GM21423 (cell line): Measurements from ENCODE around the gene COA8.
"Not testable (repeated sequence)": the region's sequence is repeated elsewhere in the genome, so short reads cannot be mapped to it uniquely, and the experiment has no call there.

Source experiments
- ATAC-seq: cut with Tn5 transposase; IDR thresholded peaks from one replicate; pipeline ENCODE4 v1.9.1; 2021; ENCODE audit warnings: mild to moderate bottlenecking, moderate library complexity; ENCODE audit not compliant: unreplicated experiment

COA8 gene

DNA sequence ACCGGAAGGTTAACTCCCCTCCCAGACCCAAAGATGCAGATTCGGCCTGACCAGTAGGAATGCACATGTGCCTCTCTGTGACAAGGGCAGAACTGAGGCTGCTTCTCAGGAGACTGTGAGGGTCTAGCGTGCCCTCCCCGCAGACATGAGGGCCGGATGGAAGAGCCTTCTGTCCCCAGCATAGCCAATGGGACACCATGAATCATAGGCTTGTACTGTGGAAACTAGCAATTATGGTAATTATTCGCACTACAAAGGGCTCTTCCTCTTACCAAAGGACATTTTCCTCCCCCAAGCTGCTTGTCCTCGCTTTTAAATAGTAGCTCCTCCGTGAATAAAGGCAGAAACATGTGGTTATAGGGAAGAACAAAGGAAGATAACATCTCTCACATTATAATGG lies 6.2 kb downstream of the COA8 start:
- no peak for ATAC-seq

DNA sequence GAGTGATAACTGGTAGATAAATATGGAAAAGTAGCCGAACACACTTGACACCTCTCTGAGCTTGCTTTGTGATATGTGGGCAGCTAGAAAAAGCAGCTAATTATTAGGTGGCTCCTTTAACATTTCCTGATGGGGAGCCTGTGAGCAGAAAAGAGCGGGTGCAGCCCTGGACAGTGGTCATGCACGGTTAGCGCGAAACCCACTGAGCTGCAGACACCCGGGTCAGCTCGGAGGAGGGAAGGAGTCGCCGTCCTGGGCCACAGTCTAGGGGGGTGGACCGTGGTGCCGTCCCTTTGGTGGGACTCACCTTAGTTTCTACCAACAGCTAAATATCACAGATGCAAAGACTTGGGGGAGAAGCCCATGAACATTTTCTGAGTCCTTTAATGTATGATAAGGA lies 6.6 kb downstream of the COA8 start:
- no peak for ATAC-seq

DNA sequence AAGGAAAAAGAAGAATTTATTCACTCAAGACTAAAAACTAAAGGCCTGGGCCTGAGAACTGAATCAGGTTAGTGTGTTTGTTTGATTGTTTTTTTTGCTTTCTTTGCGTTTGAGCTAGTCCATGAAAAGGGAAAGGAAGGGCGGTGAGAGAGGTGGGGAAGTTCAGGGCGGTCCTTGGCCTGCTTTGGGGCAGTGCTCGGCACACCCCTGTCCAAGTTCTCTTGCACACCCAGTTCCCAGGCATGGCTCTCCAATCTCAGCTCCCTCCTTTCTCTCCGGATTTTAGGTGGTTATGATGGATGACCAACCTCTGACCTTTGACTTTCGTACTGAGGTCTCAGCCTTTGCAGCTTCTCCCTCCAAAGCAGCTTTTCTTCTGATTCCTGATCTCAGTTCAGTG lies 11.3 kb downstream of the COA8 start:
- no peak for ATAC-seq

DNA sequence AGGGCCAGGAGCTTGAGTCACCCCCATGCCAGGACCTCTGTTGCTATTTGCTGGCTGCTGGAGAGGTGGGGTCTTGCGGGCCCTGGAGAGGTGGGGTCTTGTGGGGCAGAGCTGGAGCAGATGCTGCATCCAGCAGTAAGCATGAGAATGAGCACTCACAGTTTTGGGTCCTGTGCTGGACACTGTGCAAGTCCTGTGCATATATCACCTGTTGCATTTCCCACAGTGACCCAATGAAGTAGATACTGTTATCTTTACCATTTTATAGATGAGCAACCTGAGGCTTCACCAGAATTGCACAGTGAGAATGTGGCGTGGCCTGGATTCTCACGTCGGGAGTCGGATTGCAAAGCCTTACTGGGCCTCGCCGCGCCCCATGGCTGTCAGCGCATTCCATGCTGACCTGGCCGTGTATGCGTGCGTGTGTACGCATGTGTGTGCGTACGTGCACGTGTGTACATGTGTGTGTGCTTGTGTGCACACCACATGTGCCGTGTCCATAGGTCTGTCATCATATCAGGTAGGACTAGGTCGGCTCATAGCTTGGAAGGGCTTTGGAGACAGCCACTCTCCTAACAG lies 12.0 kb downstream of the COA8 start:
- no peak for ATAC-seq

DNA sequence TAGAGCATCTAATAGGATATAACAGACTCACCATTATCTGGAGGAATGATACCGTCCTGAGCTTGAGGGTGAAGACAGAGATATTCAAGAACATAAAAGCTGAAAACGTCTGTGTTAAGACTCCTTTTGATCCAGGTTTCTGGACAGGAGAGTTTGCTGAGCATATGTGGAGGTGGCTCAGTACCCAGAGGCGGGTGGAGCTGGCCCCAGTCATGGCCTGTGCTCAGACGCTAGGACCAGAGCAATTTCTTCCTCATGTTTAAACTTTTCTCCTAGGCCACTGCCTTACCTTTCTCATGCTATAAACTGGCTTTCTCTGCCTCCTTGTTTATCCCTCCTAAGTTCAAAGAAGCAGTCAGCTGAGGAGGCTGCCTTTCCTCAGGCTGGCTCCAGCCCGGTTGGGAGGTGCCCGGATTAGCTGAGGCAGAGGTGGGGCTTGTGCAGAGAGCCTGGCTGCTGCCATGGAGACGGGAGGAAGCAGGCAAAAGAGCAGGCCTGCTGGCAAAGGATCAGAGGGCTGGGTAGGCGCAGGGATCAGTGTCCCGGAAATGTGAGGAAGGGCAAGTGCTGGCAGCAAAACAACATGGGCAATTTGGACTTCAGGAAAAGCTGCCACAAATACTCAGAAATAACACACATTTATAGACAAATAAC lies 13.7 kb downstream of the COA8 start:
- ATAC-seq: no peak

DNA sequence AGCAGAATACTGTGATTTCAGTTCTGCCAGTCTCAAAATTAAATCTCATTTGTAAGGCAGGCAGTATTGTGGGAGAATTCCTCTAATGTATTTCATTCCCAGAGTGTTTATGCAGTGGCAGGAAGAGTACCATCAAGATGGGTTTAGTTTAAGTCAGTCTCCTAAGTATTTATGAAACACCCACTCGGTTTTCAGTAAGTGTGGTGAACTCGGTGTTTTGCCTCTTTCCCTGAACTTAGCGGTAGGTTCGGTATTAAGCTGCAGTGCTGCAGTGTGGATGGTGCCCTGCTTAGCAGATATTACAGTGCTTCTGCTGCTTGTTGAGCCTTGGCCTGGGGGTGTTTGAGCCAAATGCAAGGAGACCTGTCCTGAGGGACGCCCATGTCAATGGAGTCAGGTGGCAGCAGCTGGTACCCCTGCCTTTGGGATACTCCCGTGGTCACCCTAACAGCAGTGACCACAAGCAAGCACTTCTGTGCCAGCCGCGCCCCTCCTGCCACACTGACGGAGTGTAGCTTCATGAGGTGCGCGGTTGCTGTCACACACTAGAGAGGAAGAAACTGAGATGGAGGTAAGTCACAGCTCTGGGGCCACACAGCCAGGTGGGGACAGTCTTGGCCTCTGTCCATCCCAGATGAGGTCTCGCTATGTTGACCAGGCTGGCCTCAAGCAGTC lies 15.8 kb downstream of the COA8 start:
- ATAC-seq: no peak

DNA sequence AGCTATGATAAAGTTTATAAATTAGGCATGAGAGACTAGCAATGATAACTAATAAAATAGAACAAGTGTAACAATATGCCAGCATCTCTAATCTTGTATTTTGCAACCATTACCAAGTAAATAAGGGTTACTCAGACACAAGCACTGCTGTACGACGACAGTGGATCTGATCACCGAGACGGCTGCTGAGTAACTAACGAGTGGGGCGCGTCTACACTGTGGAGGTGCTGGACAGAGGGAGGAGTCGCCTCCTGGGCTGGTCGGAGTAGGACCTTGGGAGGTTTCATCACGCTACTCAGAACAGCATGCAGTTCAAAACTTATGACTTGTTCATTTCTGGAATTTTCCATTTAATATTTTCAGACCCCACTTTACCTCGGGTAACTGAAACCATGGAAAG lies 18.4 kb downstream of the COA8 start:
- no peak for ATAC-seq

DNA sequence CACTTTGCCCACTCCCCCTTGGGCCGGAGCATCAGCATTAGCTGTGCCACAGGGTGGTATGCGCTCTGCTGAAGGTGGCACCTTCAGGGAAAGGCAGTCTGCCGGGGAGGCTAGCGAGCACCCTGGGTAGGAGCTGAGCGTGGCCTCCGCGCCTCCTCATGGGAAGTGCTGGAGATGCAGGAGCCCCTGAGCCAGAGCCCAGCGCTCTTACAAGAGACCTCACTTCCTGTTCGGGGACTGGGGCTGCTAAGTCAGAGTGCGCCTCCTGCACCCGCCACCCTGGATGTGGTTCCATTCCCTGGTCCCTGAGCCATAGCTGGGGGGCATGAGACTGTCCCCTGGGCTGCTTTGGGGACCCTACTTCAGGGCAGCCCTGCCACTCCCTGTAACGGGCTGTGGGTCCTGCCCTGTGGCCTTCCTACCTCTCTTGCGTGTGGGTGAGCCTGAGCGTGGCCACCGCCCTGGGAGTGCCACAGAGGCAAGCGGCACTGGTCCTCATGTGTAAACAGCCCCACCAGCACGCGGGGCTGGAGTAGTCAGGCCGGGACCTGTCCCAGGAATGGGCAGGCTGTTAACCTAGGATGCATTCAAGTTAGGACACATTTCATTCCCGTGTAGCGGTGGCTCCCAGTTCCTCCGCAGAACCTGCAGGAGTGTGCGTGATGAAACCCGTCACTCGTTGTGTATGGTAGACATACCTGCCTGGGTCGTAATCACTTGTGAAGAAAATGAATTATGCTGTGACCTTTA lies 19.4 kb downstream of the COA8 start:
- ATAC-seq: no peak

DNA sequence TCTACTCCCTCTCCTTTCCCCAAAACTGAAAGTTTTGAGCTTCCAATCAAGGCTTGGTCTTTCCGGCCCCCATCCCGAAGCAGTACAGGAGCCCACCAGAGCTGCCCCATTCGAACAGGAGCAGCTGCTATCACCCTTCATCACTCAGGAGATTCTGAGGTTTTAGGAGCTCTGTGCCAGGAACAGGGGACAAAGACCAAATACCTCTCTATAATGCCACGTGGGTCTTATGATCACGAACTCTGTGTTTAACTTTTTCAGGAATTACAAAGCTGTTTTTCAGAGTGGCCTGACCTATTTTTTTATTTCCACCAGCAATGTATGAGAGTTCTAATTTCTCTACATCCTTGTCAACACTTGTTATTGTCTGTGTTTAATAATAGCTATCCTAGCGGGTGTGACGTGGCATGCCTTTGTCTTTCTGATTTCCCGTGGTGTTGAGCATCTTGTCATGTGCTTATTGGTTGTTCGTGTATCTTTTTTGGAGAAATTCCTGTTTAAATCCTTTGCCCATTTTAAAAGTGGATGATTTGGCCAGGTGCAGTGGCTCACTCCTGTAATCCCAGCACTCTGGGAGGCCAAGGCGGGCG lies 21.7 kb downstream of the COA8 start:
- ATAC-seq: no peak

DNA sequence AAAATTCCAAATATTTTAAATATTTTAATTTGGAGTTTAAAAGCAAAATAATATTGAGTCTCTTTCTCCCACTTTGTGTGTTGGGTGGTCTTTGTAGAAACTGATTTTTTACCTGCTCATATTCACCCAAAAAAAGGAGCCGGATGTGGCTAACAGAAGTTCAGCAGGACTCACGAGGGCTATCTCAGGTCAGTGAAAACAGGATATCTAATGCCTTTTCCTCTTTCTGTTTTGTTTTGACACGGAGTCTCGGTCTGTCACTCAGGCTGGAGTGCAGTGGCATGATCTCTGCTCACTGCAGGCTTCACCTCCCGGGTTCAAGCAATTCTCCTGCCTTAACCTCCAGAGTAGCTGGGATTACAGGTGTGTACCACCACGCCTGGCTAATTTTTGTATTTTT lies 30.8 kb downstream of the COA8 start:
- peak; percentile 93 for ATAC-seq

DNA sequence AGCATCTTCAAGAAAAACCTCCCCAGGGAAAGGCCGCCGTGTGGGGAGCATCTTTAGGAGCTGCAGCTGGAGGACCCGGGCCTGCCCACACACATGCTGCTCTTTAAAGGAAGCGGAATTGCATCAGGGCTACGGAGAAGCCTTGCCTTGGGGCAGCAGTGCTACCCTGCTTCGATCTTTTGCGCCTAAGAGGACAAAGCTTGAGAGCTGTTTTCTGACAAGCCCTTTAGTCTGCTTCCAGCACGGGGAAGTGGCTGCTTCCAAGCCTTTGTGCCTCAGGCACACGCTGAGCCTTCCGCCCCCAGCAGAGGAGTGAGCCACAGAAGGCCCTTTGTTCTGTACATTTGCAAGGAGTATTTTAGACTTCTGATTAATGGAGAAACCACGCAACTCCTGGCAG lies 31.5 kb downstream of the COA8 start:
- ATAC-seq: no peak

DNA sequence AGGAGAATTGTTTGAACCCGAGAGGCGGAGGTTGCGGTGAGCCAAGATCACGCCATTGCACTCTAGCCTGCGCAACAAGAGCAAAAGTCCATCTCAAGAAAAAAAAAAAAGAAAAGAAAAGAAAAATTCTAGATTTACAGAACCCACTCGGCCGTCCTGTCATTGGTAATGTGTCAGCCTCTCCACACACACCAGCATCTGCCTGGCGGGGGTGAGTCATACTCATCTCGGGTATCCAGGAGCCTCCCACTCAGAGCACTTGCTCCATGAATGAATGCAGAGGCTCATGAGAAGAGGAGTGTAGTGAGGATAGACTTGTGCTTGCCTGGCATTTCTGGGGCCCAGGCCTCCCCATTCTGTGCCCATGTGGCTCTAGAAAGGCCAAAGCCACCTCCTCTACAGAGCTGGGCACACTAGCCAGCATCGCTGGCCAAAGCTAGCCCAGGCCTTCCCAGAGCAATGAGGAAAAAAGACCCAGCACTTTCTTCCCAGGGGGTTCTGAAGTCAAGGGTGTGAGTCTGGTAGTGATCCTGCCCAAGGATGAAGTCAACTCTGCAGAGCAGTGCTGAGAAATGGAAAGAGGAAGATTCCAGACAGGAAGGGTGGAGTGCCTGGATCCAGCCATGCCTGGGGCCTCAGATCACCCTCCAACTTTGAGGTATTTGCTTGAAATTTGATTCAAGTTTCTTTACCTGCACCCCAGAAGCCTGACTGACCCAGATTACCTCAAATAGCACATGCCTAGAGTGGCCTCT lies 35.0 kb downstream of the COA8 start:
- ATAC-seq: no peak

DNA sequence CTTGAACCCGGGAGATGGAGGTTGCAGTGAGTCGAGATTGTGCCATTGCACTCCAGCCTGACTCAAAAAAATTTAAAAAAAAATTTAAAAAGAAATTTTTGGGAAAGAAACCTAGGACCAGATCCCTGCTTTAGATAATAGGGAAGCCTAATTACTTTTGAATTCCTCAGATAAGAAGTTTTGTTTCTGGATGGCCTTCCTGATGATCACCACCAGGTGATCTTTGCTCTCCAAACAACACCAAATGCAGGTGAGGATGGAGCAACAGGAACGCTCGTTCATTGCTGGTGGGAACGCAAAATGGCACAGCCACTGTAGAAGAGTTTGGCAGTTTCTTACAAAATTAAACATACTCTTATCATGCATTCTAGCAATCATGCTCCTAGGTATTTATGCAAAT lies 37.7 kb downstream of the COA8 start:
- ATAC-seq: no peak

DNA sequence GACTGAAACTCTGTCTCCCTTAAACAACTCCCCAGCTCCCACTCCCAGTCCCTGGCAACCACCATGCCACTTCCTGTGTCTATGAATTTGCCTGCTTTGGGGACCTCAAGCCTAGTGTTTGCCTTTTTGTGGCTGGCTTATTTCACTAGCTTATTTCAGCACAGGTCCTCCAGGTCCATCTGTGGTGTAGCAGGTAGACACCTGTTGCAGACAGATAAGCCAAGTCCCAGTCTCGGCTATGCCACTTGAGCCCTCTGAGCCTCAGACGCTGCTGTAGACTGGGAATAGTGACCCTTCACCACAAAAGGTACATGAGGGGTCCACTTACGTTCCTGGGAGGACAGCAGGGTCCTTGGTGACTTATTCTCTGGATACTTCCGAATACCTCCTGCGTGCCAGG lies 41.9 kb downstream of the COA8 start:
- ATAC-seq: no peak

DNA sequence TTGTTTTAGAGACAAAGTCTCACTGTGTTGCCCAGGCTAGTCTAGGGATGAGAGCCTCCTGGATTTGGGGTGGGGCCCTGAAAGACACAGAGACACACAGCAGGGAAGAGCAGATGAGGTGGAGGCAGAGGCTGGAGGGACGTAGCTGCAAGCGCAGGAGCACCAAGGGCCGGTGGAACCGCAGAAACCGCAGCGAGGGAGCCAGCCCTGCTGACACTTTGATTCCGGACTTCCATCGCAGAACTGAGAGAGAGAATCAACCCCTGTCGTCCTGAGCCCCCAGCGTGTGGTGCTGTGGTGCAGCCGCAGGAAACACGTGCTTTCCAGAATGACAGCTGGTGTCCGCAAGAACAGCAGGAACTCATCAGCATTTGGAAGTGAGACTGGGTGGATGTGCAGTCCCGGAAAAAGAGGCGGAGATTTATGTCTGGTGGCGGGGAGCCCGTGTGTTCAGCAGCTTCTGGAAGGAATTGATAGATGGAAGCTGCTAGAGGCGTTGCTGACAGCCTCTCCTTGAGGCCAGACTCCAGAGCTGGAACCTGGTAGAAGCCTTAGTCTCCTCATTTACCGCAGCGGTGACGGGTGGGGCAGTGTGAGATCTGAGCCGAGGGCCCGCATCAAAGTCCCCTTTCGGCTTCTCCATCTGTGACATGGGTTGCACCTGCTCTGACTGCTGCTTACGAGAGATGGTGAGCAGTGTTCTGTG lies 44.4 kb downstream of the COA8 start:
- peak; percentile 72 for ATAC-seq

DNA sequence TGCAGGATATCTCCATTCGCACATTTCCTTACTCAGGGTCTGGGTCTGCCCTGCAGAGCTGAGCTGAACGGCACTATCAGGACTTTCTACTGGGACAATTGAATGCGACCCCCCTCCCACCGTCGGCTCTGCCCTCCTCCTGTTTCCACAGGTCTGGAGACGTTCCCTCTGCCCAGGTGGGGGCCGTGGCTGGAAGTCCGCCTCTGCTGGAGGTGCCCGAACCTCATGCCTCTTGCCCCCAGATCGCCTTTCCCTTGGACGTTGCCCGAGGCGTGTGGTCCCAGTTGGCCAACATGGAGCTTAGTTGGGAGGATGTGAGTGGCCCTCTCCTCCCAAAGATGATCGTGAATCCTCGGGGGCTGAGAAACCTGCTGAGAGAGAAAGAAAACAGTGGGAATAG lies 45.1 kb downstream of the COA8 start:
- ATAC-seq: no peak

DNA sequence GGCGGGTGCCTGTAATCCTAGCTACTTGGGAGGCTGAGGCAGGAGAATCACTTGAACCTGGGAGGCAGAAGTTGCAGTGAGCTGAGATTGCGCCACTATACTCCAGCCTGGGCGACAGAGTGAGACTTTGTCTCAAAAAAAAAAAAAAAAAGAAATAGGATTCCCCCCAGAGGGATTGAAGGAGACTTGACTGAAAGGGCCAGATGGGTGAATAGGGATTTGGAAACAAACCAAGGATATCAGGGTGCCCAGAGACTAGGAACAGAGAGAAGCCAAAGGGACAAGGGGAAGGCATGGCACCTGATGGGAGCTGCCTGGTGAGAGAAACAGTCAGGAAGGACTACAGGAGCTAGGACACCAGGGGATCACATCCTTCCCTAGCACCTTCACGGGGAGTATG lies 46.3 kb downstream of the COA8 start:
- ATAC-seq: not testable (repeated sequence)

DNA sequence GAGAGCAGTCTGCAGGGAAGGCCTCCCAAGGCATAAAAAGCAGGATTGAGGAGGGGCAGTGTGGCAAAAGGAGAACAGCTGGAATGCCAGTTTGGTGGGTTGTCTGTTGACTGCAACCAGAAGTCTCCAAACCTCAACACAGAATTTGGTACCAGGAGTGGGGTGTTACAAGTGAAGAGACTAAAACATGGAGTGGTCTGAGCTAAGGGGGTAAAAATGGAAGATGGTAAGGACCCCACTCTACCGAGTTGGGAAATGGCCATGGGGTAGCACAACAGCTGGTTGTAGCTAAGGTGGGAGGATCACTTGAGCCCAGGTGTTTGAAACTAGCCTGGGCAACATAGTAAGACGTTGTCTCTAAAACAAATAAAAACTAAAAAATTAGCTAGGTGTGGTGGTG lies 48.5 kb downstream of the COA8 start:
- no peak for ATAC-seq

DNA sequence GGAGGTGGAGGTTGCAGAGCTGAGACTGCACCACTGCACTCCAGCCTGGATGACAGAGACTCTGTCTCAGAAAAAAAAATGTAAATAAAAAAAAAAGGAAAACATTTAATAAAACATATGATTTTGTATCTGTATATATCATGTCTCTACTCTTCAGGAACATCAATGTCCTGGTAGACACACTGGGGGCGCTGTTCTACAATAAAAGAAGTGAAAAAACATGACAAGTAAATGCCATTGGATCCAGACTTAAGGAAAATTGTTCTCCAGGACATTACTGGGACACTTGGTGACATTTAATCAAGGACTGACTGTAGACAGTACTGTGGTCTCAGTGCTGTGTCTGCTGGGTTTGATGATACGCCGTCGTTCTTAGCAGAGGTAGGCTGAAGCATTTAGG lies 50.8 kb downstream of the COA8 start:
- ATAC-seq: no peak

DNA sequence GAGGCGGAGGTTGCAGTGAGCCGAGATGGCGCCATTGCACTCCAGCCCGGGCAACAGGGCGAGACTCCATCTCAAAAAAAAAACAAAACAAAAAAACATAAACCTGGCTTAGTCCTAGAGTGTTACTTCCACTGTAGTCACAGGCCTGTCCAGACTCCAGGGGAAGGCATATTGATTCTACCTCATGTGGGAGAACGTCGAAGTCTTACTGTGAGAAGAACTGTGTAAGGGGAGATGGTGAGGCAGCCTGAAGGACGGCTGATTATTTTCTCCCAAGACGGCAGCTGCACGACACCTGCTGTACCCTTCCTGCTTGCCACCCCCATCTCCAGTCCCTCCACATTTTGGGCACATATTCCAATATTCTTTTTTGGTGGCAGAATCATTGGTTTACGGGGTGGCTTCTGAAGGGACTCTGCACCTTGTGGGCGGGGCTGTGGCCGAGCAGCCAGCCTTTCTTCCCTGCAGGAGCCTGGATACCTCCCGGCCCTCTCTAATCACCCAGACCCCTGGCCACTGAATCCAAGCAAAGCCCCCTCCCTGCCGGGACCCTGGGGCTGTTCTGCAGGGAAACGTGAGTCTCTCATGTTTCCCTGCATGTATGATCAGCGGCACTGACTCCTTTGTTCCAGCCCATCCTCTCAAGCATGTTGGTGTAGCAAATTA lies 54.0 kb downstream of the COA8 start:
- ATAC-seq: no peak
